B cell (primary cell): ENCODE data around the gene ZAR1L. TPM values are rescaled to one million over a fixed set of nuclear protein-coding genes. Genes with fewer than 3 reads are reported as not detected.

ENCODE experiments used
- ATAC-seq: fragments of 200-7000 bp; cut with Tn5 transposase; one replicate; pipeline ENCODE4 v1.10.0; 2021; ENCODE audit warnings: low read depth, mild to moderate bottlenecking, moderate number of reproducible peaks, moderate library complexity
- CTCF ChIA-PET: fragments of 350-600 bp; sonication (Branson Sonifier 250); formaldehyde crosslinking; loops from one replicate; lab custom pipeline; 2021; ENCODE audit warnings: antibody characterized with exemption, inconsistent platforms; lab: Charles Lee
- POLR2A ChIA-PET: fragments of 350-600 bp; sonication (Branson Sonifier 250); formaldehyde crosslinking; loops from one replicate; lab custom pipeline; 2021; ENCODE audit warnings: antibody characterized with exemption; lab: Charles Lee
- DNase-seq: peaks from one replicate; pipeline ENCODE4 v3.0.0; 2013
- H2AFZ ChIP-seq: 2 replicates; pipeline ENCODE4 v1.6.1; 2012; ENCODE audit warnings: mild to moderate bottlenecking, low read depth, low read length; ENCODE audit not compliant: insufficient read depth, poor library complexity, severe bottlenecking
- H3K27ac ChIP-seq, 2 donors: 1 replicate in 1 of 2; 2 replicates in 1 of 2; pipeline ENCODE4 v1.5.1; 2012 to 2013; ENCODE audit warnings: low read length in 2 of 2, mild to moderate bottlenecking in 2 of 2, moderate library complexity in 1 of 2
- H3K27me3 ChIP-seq, 4 experiments: fragments of 200-600 bp in 1 of 4; sonication (generic) in 1 of 4; replicated peaks in 1 of 4; 1 replicate in 2 of 4; 2 replicates in 2 of 4; pipeline versions ENCODE4 v1.6.1 to v1.7.0; 2013 to 2016; ENCODE audit warnings: low read length in 3 of 4, mild to moderate bottlenecking in 2 of 4, mixed read lengths in 1 of 4, moderate library complexity in 1 of 4; ENCODE audit not compliant: insufficient read depth in 4 of 4, control insufficient read depth in 3 of 4; ENCODE audit errors: control extremely low read depth in 1 of 4
- H3K36me3 ChIP-seq, 2 experiments: replicated peaks in 1 of 2; 1 replicate in 1 of 2; 2 replicates in 1 of 2; pipeline versions ENCODE4 v1.6.1 to v1.7.1; 2013; ENCODE audit warnings: low read length in 1 of 2; ENCODE audit not compliant: insufficient read depth in 2 of 2, control insufficient read depth in 1 of 2; ENCODE audit errors: control extremely low read depth in 1 of 2, extremely low read depth in 1 of 2
- H3K4me1 ChIP-seq, 2 donors: fragments of 200-600 bp in 1 of 2; sonication (generic) in 1 of 2; 1 replicate in 1 of 2; 2 replicates in 1 of 2; pipeline versions ENCODE4 v1.5.1 to v1.6.1; 2013 to 2017; ENCODE audit warnings: low read length in 2 of 2; ENCODE audit not compliant: control insufficient read depth in 2 of 2, insufficient read depth in 2 of 2
- H3K4me2 ChIP-seq: replicated peaks from 2 replicates; pipeline ENCODE3; 2012; ENCODE audit warnings: mild to moderate bottlenecking, low read depth, low read length; ENCODE audit not compliant: poor library complexity, severe bottlenecking
- H3K4me3 ChIP-seq, 5 experiments: fragments of 200-600 bp in 1 of 5; sonication (generic) in 1 of 5; 1 replicate in 3 of 5; 2 replicates in 2 of 5; pipeline versions ENCODE4 v1.5.1 to v1.7.0; 2011 to 2016; ENCODE audit warnings: low read length in 4 of 5, mild to moderate bottlenecking in 4 of 5, low read depth in 2 of 5, control low read depth in 1 of 5, moderate library complexity in 1 of 5; ENCODE audit not compliant: insufficient read depth in 1 of 5; ENCODE audit errors: control extremely low read depth in 1 of 5, extremely low read depth in 1 of 5
- H3K79me2 ChIP-seq: fragments of 200-600 bp; sonication (generic); one replicate; pipeline ENCODE4 v1.6.0; 2016; ENCODE audit warnings: low read length; ENCODE audit not compliant: control insufficient read depth, insufficient read depth
- H3K9ac ChIP-seq: fragments of 200-600 bp; sonication (generic); 2 replicates; pipeline ENCODE4 v1.6.1; 2017; ENCODE audit warnings: mild to moderate bottlenecking, low read length, moderate library complexity
- H3K9me3 ChIP-seq, 3 donors: one replicate each; pipeline versions ENCODE4 v1.6.1 to v1.7.1; 2013; ENCODE audit warnings: low read length in 2 of 3; ENCODE audit not compliant: control insufficient read depth in 2 of 3, insufficient read depth in 1 of 3; ENCODE audit errors: control extremely low read depth in 1 of 3
- H4K20me1 ChIP-seq: 2 replicates; pipeline ENCODE4 v1.6.0; 2012; ENCODE audit warnings: mild to moderate bottlenecking, low read length; ENCODE audit not compliant: insufficient read depth, control insufficient read depth, poor library complexity, severe bottlenecking
- H3K27ac Mint-ChIP-seq: one replicate; pipeline ENCODE4 v1.8.0; 2021; ENCODE audit warnings: mixed read lengths
- H3K27me3 Mint-ChIP-seq: one replicate; pipeline ENCODE4 v1.8.0; 2021; ENCODE audit warnings: mixed read lengths
- H3K4me1 Mint-ChIP-seq: one replicate; pipeline ENCODE4 v1.8.0; 2021; ENCODE audit warnings: mixed read lengths
- H3K4me3 Mint-ChIP-seq: one replicate; pipeline ENCODE4 v1.8.0; 2021; ENCODE audit warnings: mixed read lengths
- H3K9me3 Mint-ChIP-seq: one replicate; pipeline ENCODE4 v1.8.0; 2022; ENCODE audit warnings: mixed read lengths; ENCODE audit not compliant: insufficient read depth
- EZH2 ChIP-seq: IDR thresholded peaks from 2 replicates; pipeline ENCODE4 v1.6.1; 2012; ENCODE audit warnings: borderline replicate concordance, low read depth, mild to moderate bottlenecking, moderate library complexity, low read length; ENCODE audit not compliant: insufficient read depth, poor library complexity, severe bottlenecking
- WGBS: methylation state at CpG from one replicate; pipeline ENCODE4 v1.1.5; 2013; ENCODE audit warnings: missing lambda C conversion rate; ENCODE audit not compliant: insufficient coverage; 5-methylcytosine and 5-hydroxymethylcytosine counted together
- intact Hi-C: fragments of 100-400 bp; cut with micrococcal nuclease; formaldehyde crosslinking; loops from one replicate; pipeline ENCODE4 v1.10.0; 2022
- polyA plus RNA-seq: library from polyadenylated mRNA; depleted of rRNA; stranded (reverse); fragments of >200 nt; gene quantifications from 2 replicates; pipeline ENCODE4 v1.2.3, GENCODE V29; 2012
- total RNA-seq, 2 donors: library from RNA; stranded (reverse); fragments of 120-200 nt in 1 of 2; gene quantifications; 1 replicate in 1 of 2; 2 replicates in 1 of 2; pipeline versions ENCODE4 v1.2.3 to v1.2.4, GENCODE V29; 2013 to 2022
- TF ChIP-seq, protein P1 (sequence below): fragments of 200-600 bp; IDR thresholded peaks from one replicate; pipeline ENCODE4 v1.8.0; 2022; ENCODE audit warnings: antibody characterized with exemption, mild to moderate bottlenecking

Gene ZAR1L
- total and polyA plus RNA-seq, 2 donors (not counting 1 experiment from before 2014, with no cell fraction given) = not detected

DNA sequence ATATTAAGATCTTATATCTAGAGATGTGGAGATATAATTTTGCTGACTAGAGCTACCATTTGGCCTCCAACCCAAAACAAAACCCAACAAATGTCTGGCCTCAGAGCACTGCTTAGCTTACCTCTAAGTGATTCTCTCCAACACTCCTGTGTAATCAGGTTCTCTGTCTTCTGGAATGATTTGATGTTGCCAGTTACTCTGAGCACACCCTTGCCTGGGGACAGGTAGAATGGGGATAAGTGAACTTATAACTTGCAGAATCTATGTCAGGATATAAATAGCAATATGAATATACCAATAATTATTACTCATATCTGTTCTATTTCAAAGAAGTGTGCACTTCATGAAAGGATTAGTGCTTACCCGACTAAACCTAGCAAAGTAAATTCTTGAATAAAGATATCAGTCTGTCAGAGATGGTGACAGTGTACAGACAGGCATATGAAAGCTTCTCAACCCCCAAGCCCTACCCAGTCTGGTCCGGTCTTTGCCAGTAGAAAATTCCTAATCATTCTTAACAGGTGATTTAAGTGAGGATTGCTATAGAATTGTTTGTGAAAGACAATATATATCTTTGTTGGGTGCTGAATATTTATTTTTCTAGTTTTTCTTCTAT is 33.0 kb downstream of the ZAR1L start:
- ATAC-seq (no peak), DNase-seq (no peak)
- Mint-ChIP-seq H3K9me3 (no peaks in the 10 kb centered on the region), H3K27me3 (no peaks in the 10 kb centered on the region), H3K4me1 (no peaks in the 10 kb centered on the region), H3K4me3 (no peak overlapping the region), H3K27ac (no peak overlapping the region)
- H3K79me2 ChIP-seq = no peaks in the 10 kb centered on the region
- H2AFZ ChIP-seq = no peak overlapping the region
- TF ChIP-seq EZH2 = no peak
- TF ChIP-seq, protein P1, sequence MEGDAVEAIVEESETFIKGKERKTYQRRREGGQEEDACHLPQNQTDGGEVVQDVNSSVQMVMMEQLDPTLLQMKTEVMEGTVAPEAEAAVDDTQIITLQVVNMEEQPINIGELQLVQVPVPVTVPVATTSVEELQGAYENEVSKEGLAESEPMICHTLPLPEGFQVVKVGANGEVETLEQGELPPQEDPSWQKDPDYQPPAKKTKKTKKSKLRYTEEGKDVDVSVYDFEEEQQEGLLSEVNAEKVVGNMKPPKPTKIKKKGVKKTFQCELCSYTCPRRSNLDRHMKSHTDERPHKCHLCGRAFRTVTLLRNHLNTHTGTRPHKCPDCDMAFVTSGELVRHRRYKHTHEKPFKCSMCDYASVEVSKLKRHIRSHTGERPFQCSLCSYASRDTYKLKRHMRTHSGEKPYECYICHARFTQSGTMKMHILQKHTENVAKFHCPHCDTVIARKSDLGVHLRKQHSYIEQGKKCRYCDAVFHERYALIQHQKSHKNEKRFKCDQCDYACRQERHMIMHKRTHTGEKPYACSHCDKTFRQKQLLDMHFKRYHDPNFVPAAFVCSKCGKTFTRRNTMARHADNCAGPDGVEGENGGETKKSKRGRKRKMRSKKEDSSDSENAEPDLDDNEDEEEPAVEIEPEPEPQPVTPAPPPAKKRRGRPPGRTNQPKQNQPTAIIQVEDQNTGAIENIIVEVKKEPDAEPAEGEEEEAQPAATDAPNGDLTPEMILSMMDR = no peak
- ChIA-PET POLR2A (no interaction called here), CTCF (no interaction called here)
- no peaks in the 10 kb centered on the region for H3K4me1 ChIP-seq
- H3K27me3 ChIP-seq = no peaks in the 10 kb centered on the region
- no peaks in the 10 kb centered on the region for H4K20me1 ChIP-seq
- intact Hi-C loops = no loop called here
- no CpG with 5 or more reads among the region's 2 CpGs for WGBS
- H3K4me2 ChIP-seq = no peak overlapping the region
- H3K9ac ChIP-seq = no peak overlapping the region
- no peak overlapping the region for H3K27ac ChIP-seq
- H3K36me3 ChIP-seq = peaks cover 0 to 2% of the 10 kb centered on the region in 2 experiments
- H3K4me3 ChIP-seq = no peak overlapping the region
- no peaks in the 10 kb centered on the region for H3K9me3 ChIP-seq

DNA sequence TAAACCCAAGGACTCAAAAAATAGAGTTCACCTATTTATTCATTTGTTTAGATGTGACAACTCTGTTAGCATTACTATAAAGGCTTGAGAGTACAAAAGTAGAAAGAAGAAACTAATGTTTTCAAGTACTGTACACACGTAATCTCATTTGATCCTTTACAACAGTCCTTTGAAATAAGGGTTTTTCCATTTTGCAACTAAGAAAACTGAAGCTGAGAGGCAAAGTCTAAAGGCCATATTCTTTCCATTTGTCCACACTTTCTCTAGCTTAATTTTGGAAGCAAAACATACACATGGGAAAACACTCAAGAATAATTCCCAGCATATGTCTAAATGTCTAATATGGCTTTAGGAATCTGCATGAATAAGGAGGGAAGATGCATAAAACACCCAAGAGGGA is 34.1 kb downstream of the ZAR1L start:
- Mint-ChIP-seq H3K27me3 (no peaks in the 10 kb centered on the region), H3K9me3 (no peaks in the 10 kb centered on the region), H3K4me1 (no peaks in the 10 kb centered on the region), H3K27ac (no peak overlapping the region), H3K4me3 (no peak overlapping the region)
- TF ChIP-seq EZH2 = no peak
- TF ChIP-seq, protein P1 = no peak
- Histone ChIP-seq H3K4me2 (no peak overlapping the region), H3K9ac (no peak overlapping the region), H3K9me3 (no peaks in the 10 kb centered on the region), H3K27ac (no peak overlapping the region), H3K79me2 (no peaks in the 10 kb centered on the region), H2AFZ (no peak overlapping the region), H3K27me3 (no peaks in the 10 kb centered on the region), H4K20me1 (no peaks in the 10 kb centered on the region), H3K36me3 (peaks cover 0 to 2% of the 10 kb centered on the region in 2 experiments), H3K4me3 (no peak overlapping the region), H3K4me1 (no peaks in the 10 kb centered on the region)
- ChIA-PET POLR2A (no interaction called here), CTCF (interaction anchor here (0.6 kb wide), 1 partner anchor 404 kb away, joined by 3 read pairs; no protein-coding TSS in a partner anchor)
- WGBS = no CpG with 5 or more reads among the region's 1 CpG
- DNase-seq (no peak), ATAC-seq (no peak)
- intact Hi-C loops = no loop called here
